Activated effector memory CD4-positive, alpha-beta T cell treated with Interleukin-2 at 50 U/mL for 16 hours (primary cell): ENCODE results near the gene SLC2A6.

Experiments
- DNase-seq: peaks from one replicate; pipeline ENCODE4 v3.0.0-alpha.2; 2020

SLC2A6 gene

DNA sequence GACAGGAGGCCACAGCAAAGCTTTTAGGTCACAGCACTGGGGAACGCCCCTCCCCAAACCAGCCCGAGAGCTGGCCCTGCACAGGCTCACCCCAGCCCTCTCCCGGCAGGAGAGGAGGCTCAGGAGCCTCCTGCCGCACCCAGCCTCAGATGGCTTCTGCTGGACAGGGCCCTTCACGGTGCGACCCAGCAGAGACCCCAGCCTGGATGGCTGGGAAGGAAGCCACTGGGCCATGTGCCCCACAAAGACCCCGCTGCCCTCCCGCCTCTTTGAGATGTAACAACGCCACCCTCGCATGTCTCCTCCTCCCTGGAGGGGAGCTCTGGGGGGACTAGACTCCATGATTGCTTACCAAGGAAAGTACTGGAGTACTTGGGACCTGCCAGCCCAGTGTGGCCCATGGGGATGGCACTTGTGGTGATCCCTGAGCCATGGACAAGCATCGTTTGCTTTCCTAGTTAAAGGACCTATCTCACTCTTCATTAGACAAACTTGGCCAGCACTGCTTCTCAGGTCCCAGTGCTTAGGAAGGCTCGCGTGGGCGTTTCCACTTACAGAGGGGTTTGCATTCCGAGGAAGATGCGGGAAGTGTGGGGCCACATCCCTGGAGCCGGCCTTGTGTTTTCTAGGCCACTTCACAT lies 36.8 kb upstream of the SLC2A6 start:
- DNase-seq: no peak

DNA sequence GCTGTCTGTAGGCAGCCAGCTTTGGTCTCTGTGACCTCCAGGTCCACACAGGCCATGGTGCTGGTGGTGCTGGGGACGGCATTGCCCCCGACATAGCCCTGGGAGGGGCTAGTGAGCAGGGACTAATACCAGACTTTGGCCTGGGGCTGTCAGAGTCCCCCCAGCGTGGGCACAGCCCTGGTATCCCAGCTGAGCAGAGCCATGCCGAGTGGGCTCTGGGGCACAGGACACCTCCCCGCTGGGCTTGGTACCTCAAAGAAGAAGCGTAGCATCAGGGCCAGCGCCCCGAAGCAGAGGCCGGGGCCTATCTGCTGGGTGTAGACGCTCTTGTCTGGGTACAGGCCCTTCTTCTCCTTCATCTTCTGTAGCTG lies 36.3 kb upstream of the SLC2A6 start:
- DNase-seq: no peak

DNA sequence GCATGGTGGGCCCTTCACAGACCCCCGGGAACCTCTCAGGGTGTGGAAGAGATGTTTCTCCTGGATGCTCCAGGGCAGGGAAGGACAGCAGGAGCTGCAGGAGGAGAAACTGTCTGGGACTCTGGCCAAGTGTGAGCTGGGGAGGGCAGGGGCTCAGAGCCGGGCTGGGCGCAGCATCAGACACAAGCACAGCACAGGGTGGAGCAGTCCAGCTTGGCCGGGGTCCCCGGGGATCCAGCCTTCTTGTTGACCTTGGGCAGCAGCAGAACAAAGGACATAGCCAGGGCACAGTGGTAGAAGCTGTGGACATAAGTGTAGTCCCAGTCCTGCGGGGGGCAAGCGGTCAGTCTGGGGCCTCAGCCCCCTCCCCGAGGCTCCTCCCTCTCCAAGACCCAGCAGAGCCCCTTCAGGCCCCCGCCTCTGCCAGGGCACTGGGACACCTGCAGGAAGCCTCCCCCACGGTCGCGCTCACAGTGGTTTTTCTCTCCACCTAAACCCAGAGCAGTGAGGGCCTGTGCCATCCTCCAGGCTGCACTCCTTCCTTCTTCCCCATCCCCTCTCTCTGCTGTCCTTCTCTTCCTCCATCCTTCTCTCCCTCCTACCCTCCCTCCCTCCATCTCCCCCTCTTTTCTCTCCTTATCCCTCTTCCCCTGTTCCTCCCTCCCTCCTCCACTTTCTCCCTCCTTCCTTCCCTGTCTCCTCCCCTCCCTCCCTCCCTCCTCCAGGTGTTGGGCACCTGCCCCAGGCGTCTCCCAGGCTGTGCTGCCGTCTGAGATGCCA lies 35.8 kb upstream of the SLC2A6 start:
- no peak for DNase-seq

DNA sequence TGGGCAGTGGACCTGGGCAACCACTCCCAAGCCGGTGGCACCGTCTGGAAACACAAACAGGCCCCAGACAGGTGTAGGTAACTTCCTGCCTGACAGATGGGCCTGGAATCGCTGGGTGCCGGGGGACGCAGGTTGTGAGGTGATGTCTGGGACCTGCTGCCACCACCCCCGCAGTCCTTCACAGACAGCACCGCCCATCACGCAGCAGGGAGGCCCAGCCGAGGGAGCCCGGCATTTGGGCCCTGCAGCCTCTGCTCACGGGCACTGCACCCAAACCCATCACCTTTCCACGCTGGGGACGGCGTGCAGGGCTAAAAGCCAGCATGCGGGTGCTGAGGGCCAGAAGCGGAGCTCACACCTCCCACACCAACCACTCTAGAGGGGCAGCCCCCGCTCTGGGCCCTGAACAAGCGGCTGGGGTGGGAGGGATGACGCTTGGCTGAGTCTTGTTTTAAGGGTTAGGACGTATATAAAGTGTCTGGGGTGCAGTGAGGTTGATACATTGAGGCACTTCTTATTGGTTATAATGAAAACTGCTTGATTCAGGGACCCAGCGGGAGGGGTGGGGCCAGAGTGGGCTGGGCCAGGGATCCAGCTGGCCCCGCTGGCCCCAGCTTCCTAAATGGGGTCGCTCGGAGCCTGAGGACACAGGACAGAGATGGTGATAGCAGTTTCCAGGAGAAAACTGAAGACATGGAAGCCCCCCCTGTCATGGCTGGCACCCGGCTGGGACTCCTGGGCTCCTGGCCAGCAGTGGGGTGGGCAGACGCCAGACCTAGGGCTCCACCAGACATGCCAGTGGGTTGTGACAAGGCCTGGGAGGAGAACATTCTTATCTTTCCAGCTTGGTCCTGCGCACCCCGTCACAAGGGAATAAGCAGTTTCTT lies 34.6 kb upstream of the SLC2A6 start:
- no peak for DNase-seq

DNA sequence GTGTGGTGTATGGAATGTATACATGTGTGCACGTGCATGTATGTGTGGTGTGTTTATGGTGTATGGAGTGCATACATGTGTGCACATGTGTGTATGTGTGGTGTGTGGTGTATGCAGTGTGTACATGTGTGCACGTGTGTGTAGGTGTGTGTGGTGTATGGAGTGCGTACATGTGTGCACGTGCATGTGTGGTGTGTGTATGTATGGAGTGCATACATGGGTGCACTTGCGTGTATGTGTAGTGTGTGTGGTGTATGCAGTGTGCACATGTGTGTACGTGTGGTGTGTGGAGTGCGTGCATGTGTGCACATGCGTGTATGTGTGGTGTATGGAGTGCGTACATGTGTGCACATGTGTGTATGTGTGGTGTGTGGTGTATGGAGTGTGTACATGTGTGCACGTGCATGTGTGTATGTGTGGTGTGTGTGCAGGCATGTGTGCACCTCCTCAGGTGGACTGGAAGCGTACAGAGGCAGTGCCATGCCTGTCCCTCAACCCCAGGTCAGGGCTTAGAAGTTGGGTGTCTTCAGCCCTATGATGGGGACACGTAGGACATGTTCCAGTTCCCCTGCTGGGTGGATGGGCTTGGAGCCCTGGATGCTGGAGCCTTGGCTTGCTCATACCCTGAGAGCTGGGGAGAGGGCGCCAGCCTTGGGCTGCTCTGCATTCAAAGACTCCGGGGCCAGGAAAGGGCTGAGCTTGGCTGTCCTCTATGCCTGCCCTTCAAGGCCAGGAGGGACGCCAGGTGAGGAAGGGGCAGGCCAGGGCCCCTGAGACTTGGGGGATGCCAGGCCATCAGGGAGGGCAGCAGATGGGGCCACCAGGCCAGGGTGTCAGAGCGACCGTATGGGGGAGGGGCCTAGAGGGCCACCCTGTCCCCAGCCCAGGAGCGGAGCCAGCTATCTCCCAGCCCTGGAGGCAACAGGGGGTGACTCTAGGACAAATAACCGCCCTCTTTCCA lies 33.6 kb upstream of the SLC2A6 start:
- no peak for DNase-seq

GRCh38 chr9:133511607-133512006 lies 32.7 kb upstream of the SLC2A6 start:
- DNase-seq: no peak

DNA sequence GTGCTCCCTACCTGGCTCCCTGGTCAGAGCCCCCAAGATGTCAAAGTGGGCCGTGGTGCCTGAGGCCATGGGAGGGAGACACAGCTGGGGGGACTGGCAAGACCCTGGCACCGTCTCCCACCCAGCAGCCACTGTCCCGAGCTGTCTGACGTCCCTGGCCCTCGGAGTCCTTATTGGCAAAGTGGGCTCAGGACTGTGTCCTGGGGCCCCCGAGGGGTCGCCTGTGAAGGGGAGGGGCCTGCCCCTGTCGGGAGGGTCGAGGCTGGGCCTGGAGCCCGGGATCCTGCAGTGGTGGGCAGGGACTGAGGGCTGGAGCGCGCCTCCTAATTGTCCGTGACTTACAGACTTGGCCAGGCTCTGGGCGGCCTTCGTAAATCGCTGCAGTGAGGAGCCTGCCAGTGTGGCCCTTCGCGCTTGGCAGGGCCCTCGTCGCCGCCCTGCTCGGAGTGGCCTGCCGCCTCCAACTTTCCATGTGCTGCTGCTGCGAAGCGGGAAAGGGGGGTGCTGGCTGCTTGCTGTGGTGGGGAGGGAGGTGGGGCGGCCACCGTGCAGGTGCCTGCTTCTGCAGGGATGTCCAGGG lies 32.1 kb upstream of the SLC2A6 start:
- no peak for DNase-seq

GRCh38 chr9:133509179-133510083 lies 30.5 kb upstream of the SLC2A6 start:
- DNase-seq: no peak

- no peak for DNase-seq
These were observed 29.1 kb upstream of the SLC2A6 start for GRCh38 chr9:133508046-133508445.

DNA sequence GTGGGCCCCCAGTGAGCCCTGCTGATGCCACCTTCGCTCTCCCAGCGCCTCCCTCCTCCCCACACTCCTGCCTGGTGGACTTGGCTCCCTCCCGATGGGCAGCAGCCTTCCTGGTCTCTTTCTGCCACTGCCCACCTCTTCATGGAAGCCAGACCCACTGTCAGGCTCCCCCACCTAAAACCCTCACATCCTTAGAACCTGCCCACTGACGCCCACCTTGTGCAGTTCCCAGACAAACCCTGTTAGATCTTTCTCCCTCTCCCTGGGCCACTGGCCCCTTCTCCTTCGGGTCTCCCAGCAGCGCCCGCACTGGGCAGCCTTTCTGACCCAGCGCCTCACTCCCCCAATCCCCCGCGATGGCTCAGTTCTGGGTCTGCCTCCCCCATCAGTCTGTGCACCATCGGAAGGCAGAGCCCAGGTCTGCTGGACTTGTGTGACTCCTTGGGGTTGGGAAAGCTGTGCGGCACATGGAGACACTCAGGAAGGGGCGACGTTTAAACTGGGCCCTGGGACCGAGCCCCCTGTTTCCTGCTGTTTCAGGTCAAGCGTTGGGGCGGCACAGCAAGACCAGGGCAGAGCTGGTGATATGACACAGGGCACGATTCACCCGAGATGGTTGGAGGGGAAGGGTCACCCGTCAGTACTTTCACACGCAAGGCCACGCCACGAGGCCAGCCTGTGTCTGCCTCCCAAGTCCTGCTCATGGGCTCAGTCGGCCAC lies 28.5 kb upstream of the SLC2A6 start:
- DNase-seq: no peak

DNA sequence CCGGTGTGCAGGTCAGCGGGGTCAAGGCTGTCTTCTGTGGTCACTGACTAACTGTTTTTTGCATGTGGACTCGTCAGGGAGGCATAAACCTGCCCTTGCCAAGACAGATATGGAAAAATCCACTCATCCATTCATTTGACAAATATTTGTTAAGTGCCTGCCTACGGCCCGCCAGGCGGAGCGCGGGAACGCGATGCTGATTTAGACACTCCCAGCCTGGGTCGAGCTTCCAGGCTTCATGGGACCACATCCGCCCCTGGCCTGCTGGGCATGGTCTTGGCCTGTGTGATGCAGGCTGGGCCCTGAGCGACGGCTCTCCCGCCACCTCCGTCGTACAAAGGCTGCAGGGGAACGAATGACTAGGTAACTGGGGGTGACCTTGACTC lies 27.7 kb upstream of the SLC2A6 start:
- DNase-seq: no peak

DNA sequence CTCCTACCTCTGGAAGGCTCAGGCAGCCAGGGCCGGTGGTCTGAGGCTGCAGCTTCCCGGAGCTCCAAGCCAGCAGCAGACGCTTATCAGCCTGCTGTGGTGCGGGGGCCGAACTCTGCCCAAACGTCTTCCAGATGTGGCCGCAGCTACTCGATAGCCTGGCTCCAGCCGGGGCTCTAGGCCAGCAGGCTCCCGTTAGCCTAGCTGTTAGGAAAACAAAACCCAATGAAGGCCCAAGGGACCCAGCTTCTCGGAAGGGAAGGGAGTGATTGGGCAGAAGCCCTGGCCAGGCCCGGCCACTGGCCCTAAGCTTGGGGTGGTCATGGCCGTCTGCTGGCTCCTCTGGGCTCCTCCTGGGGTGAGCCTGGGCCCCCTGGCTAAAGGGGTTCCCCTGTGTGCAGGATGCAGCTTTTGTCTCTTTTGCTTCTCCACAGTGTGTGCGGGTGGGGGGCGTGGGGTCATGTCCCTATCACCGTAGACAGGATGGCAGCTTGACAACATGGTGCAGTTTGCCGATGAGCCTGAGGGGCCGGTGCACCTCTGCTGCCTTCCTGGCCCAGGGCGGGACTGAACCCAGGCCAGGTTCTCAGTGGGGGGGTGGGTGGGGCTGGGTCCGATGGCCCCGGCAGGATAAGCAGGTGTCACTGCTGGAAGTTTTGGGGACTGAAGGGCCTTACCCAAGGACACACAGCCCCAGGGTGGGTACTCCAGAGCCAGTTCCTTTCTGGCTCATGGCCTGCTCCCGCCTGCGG lies 27.2 kb upstream of the SLC2A6 start:
- no peak for DNase-seq

GRCh38 chr9:133505186-133505830 lies 26.4 kb upstream of the SLC2A6 start:
- no peak for DNase-seq

- DNase-seq: no peak
These were observed 23.2 kb upstream of the SLC2A6 start for GRCh38 chr9:133502112-133502511.

GRCh38 chr9:133499892-133500270 lies 21.0 kb upstream of the SLC2A6 start:
- no peak for DNase-seq

GRCh38 chr9:133499132-133499891 lies 20.4 kb upstream of the SLC2A6 start:
- no peak for DNase-seq

DNA sequence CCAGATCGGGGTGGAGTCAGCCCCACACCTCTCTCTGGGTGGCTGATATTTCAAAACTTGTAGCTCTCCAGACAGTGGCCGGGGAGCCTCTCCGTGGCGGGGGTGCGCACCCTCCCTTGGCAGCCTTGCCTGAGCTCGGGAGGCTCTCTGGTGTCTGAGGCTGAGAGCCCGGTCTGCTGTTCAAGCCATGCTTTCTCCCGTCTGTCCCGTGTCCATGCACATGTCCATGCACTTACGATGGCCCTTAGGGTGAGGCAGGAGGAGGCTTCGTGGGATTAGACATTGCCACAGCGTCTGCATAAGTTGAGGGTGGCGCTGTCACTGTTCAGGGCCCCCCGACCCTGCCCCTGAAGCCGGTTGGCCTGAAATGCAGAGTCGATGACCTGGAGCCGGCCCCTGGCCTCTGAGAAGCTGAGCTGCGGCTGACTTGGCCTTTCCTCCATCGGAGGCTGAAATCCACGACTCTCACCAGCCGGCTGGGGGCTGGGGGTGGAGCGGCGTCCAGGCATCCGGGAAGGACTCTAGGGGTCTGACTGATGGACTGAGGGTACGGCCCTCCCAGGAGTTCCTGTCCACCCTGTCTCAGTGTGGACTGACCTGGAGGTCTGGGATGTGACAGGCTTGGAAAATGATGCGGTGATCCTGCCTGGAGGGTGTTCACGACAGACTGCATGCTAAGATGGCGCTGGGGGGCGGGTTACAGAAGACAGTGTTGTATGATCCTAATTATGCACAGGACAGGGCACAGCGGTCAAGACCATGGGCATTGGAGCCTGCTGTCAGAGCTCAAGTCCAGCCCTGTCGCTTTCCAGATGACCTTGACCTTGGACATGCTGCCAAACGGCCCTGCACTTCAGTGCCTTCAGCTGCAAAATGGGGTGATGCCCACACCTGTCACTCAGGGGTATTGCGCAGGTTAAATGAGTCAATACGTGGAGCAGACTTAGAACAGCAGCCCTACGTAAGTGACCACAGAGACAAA lies 18.3 kb upstream of the SLC2A6 start:
- no peak for DNase-seq
